GM10266 (cell line): ENCODE data around the gene NTRK1.

Source experiments
- DNase-seq: peaks from one replicate; pipeline ENCODE4 v3.0.0; 2012; ENCODE audit errors: extremely low spot score
- TF ChIP-seq, protein P1 (sequence below): IDR thresholded peaks from 2 replicates; pipeline ENCODE4 v1.5.1; 2012; ENCODE audit warnings: mild to moderate bottlenecking, low read depth; ENCODE audit not compliant: control insufficient read depth, insufficient read depth; ENCODE audit errors: missing control alignments

NTRK1 gene

GRCh38 chr1:156928043-156928602 lies 67.5 kb downstream of the NTRK1 start:
- TF ChIP-seq, protein P1, sequence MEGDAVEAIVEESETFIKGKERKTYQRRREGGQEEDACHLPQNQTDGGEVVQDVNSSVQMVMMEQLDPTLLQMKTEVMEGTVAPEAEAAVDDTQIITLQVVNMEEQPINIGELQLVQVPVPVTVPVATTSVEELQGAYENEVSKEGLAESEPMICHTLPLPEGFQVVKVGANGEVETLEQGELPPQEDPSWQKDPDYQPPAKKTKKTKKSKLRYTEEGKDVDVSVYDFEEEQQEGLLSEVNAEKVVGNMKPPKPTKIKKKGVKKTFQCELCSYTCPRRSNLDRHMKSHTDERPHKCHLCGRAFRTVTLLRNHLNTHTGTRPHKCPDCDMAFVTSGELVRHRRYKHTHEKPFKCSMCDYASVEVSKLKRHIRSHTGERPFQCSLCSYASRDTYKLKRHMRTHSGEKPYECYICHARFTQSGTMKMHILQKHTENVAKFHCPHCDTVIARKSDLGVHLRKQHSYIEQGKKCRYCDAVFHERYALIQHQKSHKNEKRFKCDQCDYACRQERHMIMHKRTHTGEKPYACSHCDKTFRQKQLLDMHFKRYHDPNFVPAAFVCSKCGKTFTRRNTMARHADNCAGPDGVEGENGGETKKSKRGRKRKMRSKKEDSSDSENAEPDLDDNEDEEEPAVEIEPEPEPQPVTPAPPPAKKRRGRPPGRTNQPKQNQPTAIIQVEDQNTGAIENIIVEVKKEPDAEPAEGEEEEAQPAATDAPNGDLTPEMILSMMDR = no peak
- no peak for DNase-seq

DNA sequence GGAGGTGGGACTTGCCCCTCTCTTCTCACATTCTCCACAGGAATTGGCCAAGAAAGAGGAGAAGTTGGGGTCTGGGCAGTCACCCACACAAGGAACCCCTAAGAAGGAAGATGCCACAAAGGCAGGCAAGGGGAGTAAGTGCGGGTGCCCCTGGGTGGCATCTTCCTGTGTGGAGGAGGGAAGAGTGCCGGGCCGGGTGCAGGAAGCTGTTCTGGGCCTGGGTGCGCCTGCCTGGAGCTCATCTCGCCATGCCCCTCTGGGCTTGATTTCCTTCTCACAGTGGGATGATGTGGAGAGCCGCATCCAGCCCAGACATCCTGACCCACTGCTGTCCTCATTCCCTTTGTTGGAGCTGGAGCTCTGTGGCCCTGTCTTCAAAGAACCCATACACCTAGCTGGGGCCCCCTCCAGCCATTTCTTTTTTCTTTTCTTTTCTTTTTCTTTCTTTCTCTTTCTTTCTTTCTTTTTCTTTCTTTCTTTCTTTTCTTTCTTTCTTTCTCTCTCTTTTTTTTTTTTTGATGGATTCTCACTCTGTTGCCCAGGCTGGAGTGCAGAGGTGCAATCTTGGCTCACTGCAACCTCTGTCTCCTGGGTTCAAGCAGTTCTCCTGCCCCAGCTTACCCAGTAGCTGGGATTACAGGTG lies 69.1 kb downstream of the NTRK1 start:
- TF ChIP-seq, protein P1 = no peak
- no peak for DNase-seq

- no peak for DNase-seq
- TF ChIP-seq, protein P1 = no peak
Measured at GRCh38 chr1:156930483-156930882, 69.8 kb downstream of the NTRK1 start.
